Chondrocyte (in vitro differentiated cells): ENCODE results near the gene IL20RB. TPM values are rescaled to one million over a fixed set of nuclear protein-coding genes. Genes with fewer than 3 reads are reported as not detected.
"Not testable (repeated sequence)": the region's sequence is repeated elsewhere in the genome, so short reads cannot be mapped to it uniquely, and the experiment has no call there.

Experiments
- DNase-seq: peaks from one replicate; pipeline ENCODE4 v3.0.0; 2021; ENCODE audit warnings: mixed read lengths, low spot score
- H3K27ac Mint-ChIP-seq: one replicate; pipeline ENCODE4 v1.8.0; 2021; ENCODE audit warnings: mild to moderate bottlenecking, moderate library complexity, mixed read lengths; ENCODE audit not compliant: unreplicated experiment
- H3K27me3 Mint-ChIP-seq: 2 replicates; pipeline ENCODE4 v1.8.0; 2021; ENCODE audit warnings: low read depth, mixed read lengths
- H3K36me3 Mint-ChIP-seq: 2 replicates; pipeline ENCODE4 v1.8.0; 2021; ENCODE audit warnings: low read depth, mixed read lengths
- H3K4me1 Mint-ChIP-seq: 2 replicates; pipeline ENCODE4 v1.8.0; 2021; ENCODE audit warnings: low read depth, mild to moderate bottlenecking, mixed read lengths
- H3K4me3 Mint-ChIP-seq: one replicate; pipeline ENCODE4 v1.8.0; 2021; ENCODE audit warnings: mild to moderate bottlenecking, moderate library complexity, mixed read lengths; ENCODE audit not compliant: unreplicated experiment
- H3K9me3 Mint-ChIP-seq: 2 replicates; pipeline ENCODE4 v1.8.0; 2021; ENCODE audit warnings: low read depth, mixed read lengths
- CTCF ChIP-seq: fragments of 200-600 bp; sonication (generic); IDR thresholded peaks from 2 replicates; pipeline ENCODE4 v1.5.0; 2021; ENCODE audit warnings: antibody characterized with exemption, mild to moderate bottlenecking, moderate library complexity
- total RNA-seq: library from RNA; stranded (reverse); gene quantifications from 3 replicates; pipeline ENCODE4 v1.2.1, GENCODE V29; 2021

IL20RB gene
- total RNA-seq, 1 donor from 2014 or later, result 0.92 TPM

- Mint-ChIP-seq H3K9me3 (no peaks in the 10 kb centered on the region), H3K27ac (no peak overlapping the region), H3K36me3 (no peaks in the 10 kb centered on the region), H3K27me3 (no peaks in the 10 kb centered on the region), H3K4me1 (peaks cover 44% of the 10 kb centered on the region), H3K4me3 (no peak overlapping the region)
- no peak for TF ChIP-seq CTCF
- no peak for DNase-seq
Observed at GRCh38 chr3:136956971-136957370, 812 bp upstream of the IL20RB start.

GRCh38 chr3:136958939-136959338, 1.2 kb downstream of the IL20RB start:
- Mint-ChIP-seq H3K27ac (no peak overlapping the region), H3K4me1 (peaks cover 44% of the 10 kb centered on the region), H3K4me3 (no peak overlapping the region), H3K36me3 (no peaks in the 10 kb centered on the region), H3K27me3 (no peaks in the 10 kb centered on the region), H3K9me3 (peaks cover 3% of the 10 kb centered on the region)
- no peak for TF ChIP-seq CTCF
- no peak for DNase-seq

DNA sequence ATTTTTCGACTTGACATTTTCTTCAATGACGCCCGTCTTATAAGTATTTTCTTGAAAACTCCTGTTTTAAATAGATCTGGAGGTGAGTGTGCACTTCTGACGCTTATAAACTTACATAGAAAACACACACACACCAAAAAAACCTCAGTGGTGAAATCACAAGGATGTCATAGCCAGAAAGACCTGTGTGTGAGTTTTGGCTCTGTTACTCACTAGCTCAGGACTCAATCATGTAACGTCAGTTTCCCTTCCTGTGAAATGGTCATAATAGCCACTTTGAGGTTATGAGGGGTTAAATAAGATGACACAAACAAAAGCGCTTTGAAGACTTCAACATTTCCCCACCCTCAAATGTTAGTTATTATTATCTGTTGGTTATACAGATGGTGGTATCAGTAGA, 1.8 kb downstream of the IL20RB start:
- no peaks in the 10 kb centered on the region for H3K36me3 Mint-ChIP-seq
- no peak for DNase-seq
- H3K4me1 Mint-ChIP-seq, result peaks cover 43% of the 10 kb centered on the region
- no peak overlapping the region for H3K27ac Mint-ChIP-seq
- peaks cover 3% of the 10 kb centered on the region for H3K9me3 Mint-ChIP-seq
- TF ChIP-seq CTCF, result no peak
- no peaks in the 10 kb centered on the region for H3K27me3 Mint-ChIP-seq
- H3K4me3 Mint-ChIP-seq, result no peak overlapping the region

DNA sequence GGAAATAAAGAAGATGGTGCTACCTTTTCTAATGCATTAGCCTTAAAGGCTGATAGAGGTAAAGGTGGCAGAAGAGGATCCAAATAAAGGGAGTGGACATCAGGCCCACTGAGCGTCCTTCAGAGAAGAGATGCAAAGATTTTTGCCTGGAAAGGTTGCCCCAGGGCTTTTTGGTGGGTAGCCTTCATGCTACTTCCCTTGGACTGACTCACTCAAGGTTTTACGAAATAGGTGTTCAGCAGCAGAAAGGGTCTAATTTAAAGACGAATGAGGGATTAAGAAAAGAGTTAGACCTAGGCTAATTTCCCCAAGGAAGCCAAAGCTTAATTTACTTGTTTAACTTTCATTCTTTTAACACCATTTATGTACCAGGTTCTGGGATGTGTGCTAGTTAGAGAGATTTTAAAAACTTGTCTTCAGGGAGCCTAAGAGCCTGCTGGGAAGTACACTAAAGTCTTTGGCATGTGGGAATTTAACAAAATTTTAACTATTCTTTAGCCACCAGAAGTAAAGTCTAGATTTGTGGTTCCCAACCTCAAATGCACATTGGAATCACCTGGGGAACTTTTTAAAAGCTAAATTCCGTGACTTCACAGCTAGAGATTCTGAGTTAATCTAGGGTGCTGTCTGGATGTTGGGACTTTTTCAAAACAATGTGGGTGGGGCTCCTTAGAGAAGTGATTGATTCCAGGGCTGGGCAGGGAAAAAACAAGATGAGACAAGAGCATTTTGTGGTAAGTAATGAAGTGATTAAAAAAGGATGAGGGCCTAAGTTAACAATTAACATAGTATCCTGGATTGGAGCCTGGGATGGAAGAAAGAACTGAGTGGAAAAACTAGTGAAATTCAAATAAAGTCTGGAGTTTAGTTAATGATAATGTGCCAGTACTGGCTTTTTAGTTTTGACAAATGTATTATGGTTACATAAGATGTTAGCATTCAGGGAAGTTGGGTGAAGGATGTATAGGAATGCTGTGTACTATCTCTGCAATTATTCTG, 3.4 kb downstream of the IL20RB start:
- DNase-seq, result no peak
- Mint-ChIP-seq H3K9me3 (peaks cover 3% of the 10 kb centered on the region), H3K4me3 (no peak overlapping the region), H3K27me3 (no peaks in the 10 kb centered on the region), H3K36me3 (no peaks in the 10 kb centered on the region), H3K27ac (no peak overlapping the region), H3K4me1 (peaks cover 27% of the 10 kb centered on the region)
- no peak for TF ChIP-seq CTCF

- TF ChIP-seq CTCF, result no peak
- Mint-ChIP-seq H3K27me3 (no peaks in the 10 kb centered on the region), H3K9me3 (peaks cover 3% of the 10 kb centered on the region)
Observed at GRCh38 chr3:136962927-136963326, 5.1 kb downstream of the IL20RB start.

GRCh38 chr3:136969539-136969938, 11.8 kb downstream of the IL20RB start:
- H3K4me3 Mint-ChIP-seq, DNase-seq, H3K4me1 Mint-ChIP-seq, H3K27me3 Mint-ChIP-seq, H3K27ac Mint-ChIP-seq: not testable (repeated sequence)
- peaks cover 16% of the 10 kb centered on the region for H3K9me3 Mint-ChIP-seq
- peaks cover 10% of the 10 kb centered on the region for H3K36me3 Mint-ChIP-seq

More at GRCh38 chr3:136962927-136963326, 5.1 kb downstream of the IL20RB start:
- H3K36me3 Mint-ChIP-seq, result no peaks in the 10 kb centered on the region
- DNase-seq, result no peak
- no peak overlapping the region for H3K4me3 Mint-ChIP-seq
- H3K27ac Mint-ChIP-seq, result no peak overlapping the region
- H3K4me1 Mint-ChIP-seq, result peaks cover 17% of the 10 kb centered on the region
